GM19455 (cell line): Measurements from ENCODE around the gene GOLGA8M.
"Not testable (repeated sequence)": the region's sequence is repeated elsewhere in the genome, so short reads cannot be mapped to it uniquely, and the experiment has no call there.

Experiments used
- ATAC-seq: cut with Tn5 transposase; IDR thresholded peaks from one replicate; pipeline ENCODE4 v1.9.1; 2021; ENCODE audit not compliant: unreplicated experiment

The GOLGA8M gene

DNA sequence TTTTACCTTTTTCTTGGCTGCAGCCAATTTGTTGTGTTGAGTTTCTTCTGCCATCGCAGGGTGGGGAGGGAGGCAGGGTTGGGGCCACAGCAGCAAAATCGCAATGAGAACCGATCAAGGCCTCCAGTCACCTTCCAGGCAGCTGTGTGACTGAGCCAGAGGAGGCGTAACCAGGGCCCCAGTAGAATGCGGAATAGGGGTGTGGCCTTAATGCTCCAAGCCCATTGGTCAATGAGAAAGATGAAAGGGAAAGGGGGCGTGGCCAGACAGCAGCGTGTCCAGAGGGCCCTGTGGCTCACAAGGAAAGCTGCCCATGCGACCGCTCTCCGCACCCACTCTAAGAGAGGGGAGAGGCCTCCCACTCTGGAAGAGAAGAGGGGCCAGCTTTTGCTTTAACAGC is at the start of gene GOLGA8M:
GOLGA8M (minus strand) TSS at position 152 of the 400 bp plus-strand sequence; CDS start at position 54, 98 bp downstream.
- not testable (repeated sequence) for ATAC-seq

DNA sequence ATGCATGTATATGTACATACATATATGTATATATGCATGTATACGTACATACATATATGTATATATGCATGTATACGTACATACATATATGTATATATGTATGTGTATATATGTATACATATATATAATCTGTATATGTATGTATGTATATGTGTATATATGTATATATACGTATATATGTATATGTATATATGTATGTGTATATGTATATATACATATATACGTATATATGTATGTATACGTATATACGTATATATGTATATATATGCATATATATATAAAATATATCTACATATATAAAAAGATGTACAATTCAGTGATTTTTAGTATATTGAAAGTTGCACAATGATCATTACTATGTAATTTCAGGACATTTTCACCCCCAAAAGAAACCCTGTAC is 30.7 kb upstream of the GOLGA8M start:
- ATAC-seq, result not testable (repeated sequence)

DNA sequence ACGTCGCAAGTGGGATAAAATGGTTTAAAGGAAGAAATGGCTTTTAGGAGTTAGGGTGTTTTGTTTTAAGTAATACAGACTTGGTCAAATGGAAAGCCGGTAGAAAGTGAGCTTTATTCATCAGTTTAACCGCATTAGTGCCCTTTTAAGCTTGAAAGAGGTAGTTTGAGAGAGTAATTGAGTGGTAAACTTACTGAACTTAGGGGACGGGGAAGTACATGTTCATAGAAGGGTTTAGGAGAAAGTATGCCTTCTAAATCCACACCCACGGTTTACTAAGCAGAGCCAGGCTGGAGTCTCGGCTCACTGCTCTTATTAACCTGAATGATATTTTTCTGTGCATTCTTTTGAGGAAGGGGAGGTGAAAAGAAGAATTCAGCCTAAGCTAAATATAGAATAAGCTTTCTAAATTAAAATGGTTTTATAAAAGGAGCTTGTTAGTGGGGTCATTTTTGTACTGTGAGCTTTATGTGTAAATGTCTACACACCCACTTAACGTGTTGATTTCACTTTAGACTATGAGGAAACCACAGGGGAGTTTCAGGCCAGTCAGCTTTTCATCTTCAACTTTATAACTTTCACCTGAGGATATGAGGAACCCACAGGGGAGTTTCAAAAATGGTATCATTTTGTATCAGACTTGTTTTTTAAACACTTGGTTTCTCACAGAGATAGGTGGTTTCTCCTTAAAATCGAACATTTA is 26.5 kb upstream of the GOLGA8M start:
- ATAC-seq, result not testable (repeated sequence)

DNA sequence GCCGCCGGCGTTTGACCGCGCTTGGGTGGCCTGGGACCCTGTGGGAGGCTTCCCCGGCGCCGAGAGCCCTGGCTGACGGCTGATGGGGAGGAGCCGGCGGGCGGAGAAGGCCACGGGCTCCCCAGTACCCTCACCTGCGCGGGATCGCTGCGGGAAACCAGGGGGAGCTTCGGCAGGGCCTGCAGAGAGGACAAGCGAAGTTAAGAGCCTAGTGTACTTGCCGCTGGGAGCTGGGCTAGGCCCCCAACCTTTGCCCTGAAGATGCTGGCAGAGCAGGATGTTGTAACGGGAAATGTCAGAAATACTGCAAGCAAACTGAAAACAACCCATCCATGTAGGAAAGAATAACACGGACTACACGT is 26.0 kb upstream of the GOLGA8M start:
- ATAC-seq, result not testable (repeated sequence)

DNA sequence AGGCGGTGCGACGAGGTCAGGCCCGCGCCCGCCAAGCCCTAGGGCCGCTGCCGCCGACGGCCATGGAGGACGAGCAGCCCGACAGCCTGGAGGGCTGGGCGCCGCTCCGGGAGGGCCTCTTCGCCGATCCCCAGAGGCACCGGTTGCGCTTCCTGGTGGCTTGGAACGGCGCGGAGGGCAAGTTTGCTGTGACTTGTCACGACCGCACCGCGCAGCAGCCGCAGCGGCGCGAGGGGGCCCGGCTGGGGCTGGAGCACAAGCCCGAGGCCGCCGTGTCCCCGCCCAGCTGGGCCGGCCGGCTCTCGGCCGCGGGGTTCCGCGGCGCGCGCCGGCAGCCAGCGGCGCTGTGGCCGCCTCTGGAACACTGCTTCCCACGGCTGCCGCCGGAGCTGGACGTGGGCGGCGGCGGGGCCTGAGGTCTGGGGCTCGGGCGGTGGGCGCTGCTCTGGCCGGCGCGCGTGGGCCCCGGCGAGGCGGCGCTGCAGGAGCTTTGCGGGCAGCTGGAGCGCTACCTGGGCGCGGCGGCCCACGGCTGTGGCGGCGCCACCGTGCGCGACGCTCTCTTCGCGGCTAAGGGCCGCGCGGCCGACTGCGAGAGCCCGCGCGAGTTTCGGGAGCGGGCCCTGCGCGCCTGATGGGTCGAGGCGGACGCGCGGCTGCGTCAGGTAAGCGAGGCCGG is 25.4 kb upstream of the GOLGA8M start:
- ATAC-seq, result not testable (repeated sequence)

DNA sequence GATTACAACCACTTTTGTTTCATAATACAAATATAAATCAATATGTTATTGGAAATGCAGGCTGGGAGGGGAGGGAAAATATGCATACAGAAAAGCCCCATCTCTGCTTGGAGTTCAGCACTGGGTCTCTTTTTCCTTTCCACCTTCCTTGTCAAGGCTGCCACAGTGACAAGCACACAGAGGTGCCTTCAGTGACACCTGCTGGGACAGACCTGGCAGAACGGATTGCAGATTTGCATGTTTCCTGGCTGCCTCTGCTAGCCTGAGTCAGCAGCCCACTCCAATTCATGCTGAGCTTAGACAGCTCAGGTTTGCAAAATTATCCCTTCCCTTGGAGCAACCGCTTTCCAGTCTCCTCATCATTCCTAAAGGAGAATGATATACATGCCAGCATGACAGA is 15.8 kb upstream of the GOLGA8M start:
- not testable (repeated sequence) for ATAC-seq

- not testable (repeated sequence) for ATAC-seq
Observed at GRCh38 chr15:28727026-28727425, 14.8 kb upstream of the GOLGA8M start.

DNA sequence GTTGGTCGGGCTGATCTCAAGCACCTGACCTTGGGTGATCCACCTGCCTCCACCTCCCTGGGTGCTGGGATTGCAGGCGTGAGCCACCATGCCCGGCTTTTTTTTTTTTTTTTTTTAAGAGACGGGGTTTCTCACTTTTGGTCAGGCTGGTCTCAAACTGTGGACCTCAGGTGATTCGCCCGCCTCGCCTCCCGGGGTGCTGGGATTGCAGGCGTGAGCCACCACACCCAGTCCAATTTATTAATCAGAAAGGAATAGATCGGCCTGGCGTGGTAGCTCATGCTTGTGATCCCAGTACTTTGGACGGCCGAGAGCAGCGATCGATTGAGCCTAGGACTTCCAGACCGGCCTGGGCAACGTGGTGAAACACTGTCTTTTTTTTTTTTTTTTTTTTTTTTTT is 13.9 kb upstream of the GOLGA8M start:
- ATAC-seq, result no peak

DNA sequence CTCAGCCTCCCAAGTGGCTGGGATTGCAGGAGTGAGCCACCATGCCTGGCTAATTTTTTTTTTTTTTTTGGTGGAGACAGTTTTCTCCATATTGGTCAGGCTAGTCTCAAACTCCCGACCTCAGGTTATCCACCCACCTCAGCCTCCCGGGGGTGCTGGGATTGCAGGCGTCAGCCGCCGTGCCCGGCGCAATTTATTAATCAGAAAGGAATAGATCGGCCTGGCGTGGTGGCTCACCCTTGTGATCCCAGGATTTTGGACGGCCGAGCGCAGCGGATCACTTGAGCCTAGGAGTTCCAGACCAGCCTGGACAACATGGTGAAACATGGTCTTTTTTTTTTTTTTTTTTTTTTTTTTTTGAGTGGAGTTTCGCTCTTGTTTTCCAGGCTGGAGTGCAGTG is 13.3 kb upstream of the GOLGA8M start:
- no peak for ATAC-seq

GRCh38 chr15:28723986-28724385 is 11.8 kb upstream of the GOLGA8M start:
- ATAC-seq, result not testable (repeated sequence)

DNA sequence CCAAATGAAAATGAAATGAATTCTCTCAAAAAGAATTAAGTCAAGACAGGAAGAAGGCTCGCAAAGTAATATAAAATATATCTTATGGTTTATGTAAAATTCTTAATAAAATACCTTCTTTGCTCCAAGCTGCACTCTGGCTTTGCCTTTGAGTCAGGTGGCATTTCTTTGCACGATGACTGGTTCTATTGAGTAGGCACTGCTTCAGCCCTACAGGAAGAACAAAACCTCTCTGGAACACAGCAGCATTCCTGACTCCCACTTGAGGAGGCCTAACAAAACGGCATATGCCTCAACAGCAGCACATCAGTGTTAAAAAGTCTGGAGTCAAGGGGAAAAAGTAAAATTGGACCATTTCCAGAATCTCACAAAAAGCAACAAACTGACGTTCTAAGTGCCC is 7.4 kb upstream of the GOLGA8M start:
- not testable (repeated sequence) for ATAC-seq

GRCh38 chr15:28718576-28718975 is 6.4 kb upstream of the GOLGA8M start:
- not testable (repeated sequence) for ATAC-seq

DNA sequence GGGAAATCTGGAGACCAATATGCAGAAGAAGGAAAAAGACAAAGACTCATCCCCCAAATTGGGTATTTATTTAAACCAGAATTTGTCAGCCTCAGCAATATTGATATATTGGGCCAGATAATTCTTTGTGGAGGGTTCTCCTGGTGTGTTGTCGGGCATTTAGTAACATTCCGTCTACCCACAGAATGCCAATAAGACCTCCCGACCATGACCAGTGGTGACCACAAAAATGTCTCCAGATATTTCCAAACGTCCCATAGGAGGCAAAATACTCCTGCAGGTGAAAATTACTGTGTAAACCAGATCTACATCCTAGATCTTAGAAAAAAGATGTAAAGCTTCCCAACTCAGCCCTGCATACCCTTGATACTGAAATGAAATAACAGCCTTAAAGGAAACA is 2.0 kb upstream of the GOLGA8M start:
- ATAC-seq, result not testable (repeated sequence)

- not testable (repeated sequence) for ATAC-seq
Observed at GRCh38 chr15:28703927-28704326, 8.3 kb downstream of the GOLGA8M start.

DNA sequence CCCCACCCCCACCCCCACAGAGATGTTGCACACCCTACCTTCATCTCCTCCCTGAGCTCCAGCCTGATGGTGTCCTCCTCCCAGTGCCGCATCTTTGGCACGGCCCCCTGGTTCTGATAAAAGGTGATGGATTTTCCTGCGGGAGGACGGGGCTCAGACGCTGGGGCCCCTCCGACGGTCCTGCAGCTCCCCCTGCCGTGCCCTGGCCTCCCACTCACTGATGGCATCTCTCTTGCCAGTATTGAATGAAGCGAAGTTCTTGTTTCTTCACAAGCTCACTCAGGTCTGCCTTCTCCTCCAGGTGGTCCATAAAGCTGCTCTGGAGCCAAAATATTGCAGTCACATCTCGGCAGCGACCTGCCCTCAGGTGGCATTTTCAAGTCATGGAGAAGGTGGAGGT is 9.8 kb downstream of the GOLGA8M start:
- not testable (repeated sequence) for ATAC-seq

GRCh38 chr15:28694006-28694751 is 18.0 kb downstream of the GOLGA8M start:
- ATAC-seq, result not testable (repeated sequence)

- ATAC-seq, result not testable (repeated sequence)
Observed at GRCh38 chr15:28693021-28693420, 19.2 kb downstream of the GOLGA8M start.

DNA sequence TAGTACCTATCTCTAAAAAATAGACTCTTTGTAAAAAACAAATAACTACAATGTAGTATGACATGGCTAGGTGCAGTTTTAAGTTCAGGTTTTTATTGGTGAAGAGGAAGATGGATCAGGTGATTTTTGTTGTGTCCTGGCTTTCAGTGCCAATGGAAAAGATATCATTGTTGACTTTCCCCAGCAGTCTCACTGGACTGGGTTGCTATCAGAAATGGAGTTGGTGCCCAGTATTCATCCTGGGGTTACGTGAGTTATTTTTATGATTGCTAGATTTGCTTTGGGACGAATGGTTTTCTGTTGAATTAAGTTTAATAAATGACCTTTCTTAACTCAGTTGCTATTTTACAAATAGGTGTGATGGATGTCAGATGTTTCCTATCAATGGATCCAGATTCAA is 38.7 kb downstream of the GOLGA8M start:
- ATAC-seq, result not testable (repeated sequence)

DNA sequence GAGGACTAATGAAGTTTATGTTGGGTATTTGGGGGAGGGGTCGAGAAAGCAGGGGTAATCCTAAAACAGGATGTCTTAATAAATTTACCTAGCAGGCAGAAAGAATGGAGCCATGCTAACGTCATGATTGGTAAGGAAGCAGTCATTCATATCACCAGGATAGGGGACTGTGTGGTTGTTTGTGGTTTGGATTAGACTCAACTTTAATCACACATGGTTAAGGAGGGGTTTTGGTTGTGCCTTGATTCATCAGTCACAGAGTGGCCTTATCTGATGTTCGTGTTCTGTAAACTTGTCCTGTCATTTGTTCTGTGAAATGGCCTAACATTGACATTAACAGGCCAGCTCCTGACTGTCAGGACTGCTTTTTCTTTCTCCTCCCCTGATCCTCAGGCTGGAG is 40.1 kb downstream of the GOLGA8M start:
- ATAC-seq, result not testable (repeated sequence)

- not testable (repeated sequence) for ATAC-seq
Observed at GRCh38 chr15:28666402-28666801, 45.8 kb downstream of the GOLGA8M start.

- not testable (repeated sequence) for ATAC-seq
Observed at GRCh38 chr15:28664575-28664974, 47.6 kb downstream of the GOLGA8M start.

DNA sequence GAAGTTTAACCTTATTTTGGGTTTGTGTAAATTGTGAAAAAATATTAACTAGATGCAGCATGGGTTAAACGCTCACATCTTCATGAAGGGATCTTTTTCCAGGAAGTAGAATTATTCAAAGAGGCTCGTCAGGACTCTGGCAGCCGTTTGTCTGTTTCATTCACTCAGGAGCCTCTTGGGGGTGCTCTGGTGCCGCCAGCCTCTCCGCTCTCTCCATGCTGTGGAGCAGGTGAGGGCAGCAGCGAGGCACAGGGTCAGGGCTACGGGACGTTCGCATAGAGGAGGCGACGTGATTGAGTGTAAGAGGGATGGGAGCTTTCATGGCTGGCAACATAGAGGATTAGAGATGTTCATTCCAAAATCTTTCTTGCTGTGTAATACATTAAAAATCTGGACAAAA is 48.5 kb downstream of the GOLGA8M start:
- not testable (repeated sequence) for ATAC-seq
